HepG2 (cell line): Measurements from ENCODE around the gene GDE1. TPM values are rescaled to one million over a fixed set of nuclear protein-coding genes. Genes with fewer than 3 reads are reported as not detected.

Experiments used
- AHDC1 ChIP-seq: sonication (generic); formaldehyde crosslinking; IDR thresholded peaks from 2 replicates; pipeline ENCODE4 v1.5.1; 2020; ENCODE audit warnings: mild to moderate bottlenecking, missing genetic modification reagents, borderline replicate concordance
- ELF3 ChIP-seq: IDR thresholded peaks from 2 replicates; pipeline ENCODE4 v1.6.1; 2016; ENCODE audit warnings: missing genetic modification reagents, missing compliant biosample characterization
- FOXA3 ChIP-seq: IDR thresholded peaks from 2 replicates; pipeline ENCODE4 v1.6.1; 2016; ENCODE audit warnings: missing genetic modification reagents, missing compliant biosample characterization
- KIAA2018 ChIP-seq: sonication (generic); formaldehyde crosslinking; IDR thresholded peaks from 2 replicates; pipeline ENCODE4 v1.5.0; 2020; ENCODE audit warnings: mild to moderate bottlenecking, missing genetic modification reagents, borderline replicate concordance
- MAF1 ChIP-seq: sonication (generic); formaldehyde crosslinking; IDR thresholded peaks from 2 replicates; pipeline ENCODE4 v1.5.0; 2020; ENCODE audit warnings: missing genetic modification reagents, borderline replicate concordance
- RAD21 ChIP-seq: fragments of 450-650 bp; formaldehyde crosslinking; IDR thresholded peaks from 2 replicates; pipeline ENCODE4 v1.5.0; 2020; ENCODE audit warnings: mild to moderate bottlenecking
- RARA ChIP-seq: IDR thresholded peaks from 2 replicates; pipeline ENCODE4 v1.6.1; 2016; ENCODE audit warnings: missing genetic modification reagents, missing compliant biosample characterization
- SYNCRIP ChIP-seq: fragments of 200-400 bp; formaldehyde crosslinking; IDR thresholded peaks from 2 replicates; pipeline ENCODE4 v1.6.1; 2018; ENCODE audit warnings: mild to moderate bottlenecking, low read depth, low read length; ENCODE audit not compliant: insufficient read depth
- TERF1 ChIP-seq: sonication (generic); formaldehyde crosslinking; IDR thresholded peaks from 2 replicates; pipeline ENCODE4 v1.8.0; 2022; ENCODE audit warnings: mild to moderate bottlenecking, missing genetic modification reagents, moderate library complexity
- U2AF1 ChIP-seq: fragments of 200-400 bp; formaldehyde crosslinking; optimal IDR thresholded peaks from 2 replicates; pipeline ENCODE3; 2017; ENCODE audit warnings: mild to moderate bottlenecking, low read depth, low read length
- ZNF326 ChIP-seq: sonication (generic); formaldehyde crosslinking; IDR thresholded peaks from 2 replicates; pipeline ENCODE4 v1.4.0; 2020; ENCODE audit warnings: missing genetic modification reagents, borderline replicate concordance
- ZNF597 ChIP-seq: sonication (generic); formaldehyde crosslinking; IDR thresholded peaks from 2 replicates; pipeline ENCODE4 v1.5.0; 2020; ENCODE audit warnings: missing genetic modification reagents
- polyA plus RNA-seq, 8 experiments: library from polyadenylated mRNA; depleted of rRNA in 3 of 8; stranded (reverse) in 7 of 8; unstranded in 1 of 8; fragments of >200 nt; fragmentation: Illumina TruSeq in 4 of 8; extraction: Trizol in 4 of 8; gene quantifications; 2 replicates each; pipeline versions ENCODE4 v1.2.1 to v1.2.3, GENCODE V29; 2011 to 2016; ENCODE audit warnings: low read depth in 4 of 8, missing spikeins in 1 of 8, mixed read lengths in 1 of 8; ENCODE audit not compliant: insufficient read depth in 1 of 8
- total RNA-seq, 5 experiments: library from RNA; depleted of rRNA; stranded (reverse); fragments of >200 nt; fragmentation: Illumina TruSeq; extraction: Trizol; gene quantifications; 2 replicates each; pipeline ENCODE4 v1.2.3, GENCODE V29; 2016; ENCODE audit warnings: low read depth in 1 of 5

Gene GDE1
- total and polyA plus RNA-seq, 2 of the 13 experiments (the other 11 are each of a cell fraction or from before 2014, with no cell fraction given), result 35.9 to 59.0 TPM

GRCh38 chr16:19555186-19555937 is 33.5 kb upstream of the GDE1 start, which contains the start of gene VPS35L (continued):
- no peak for TF ChIP-seq SYNCRIP
- TF ChIP-seq U2AF1, result peak; percentile 97
- peak; percentile 61; the same call in 1 of the 2 replicates for TF ChIP-seq FOXA3 (CRISPR knock-in tag)
- TF ChIP-seq RAD21, result peak; percentile 48; the same call in 1 of the 2 replicates
- no peak for TF ChIP-seq ZNF326 (CRISPR knock-in tag)
- no peak for TF ChIP-seq ZNF597 (CRISPR knock-in tag)
- TF ChIP-seq AHDC1 (CRISPR knock-in tag), result 0 out of 2 replicates have a peak, but pooled peaks have one; percentile 31
- TF ChIP-seq ELF3, result 0 out of 2 replicates have a peak, but pooled peaks have one; percentile 40
- no peak for TF ChIP-seq RARA
- TF ChIP-seq MAF1 (CRISPR knock-in tag), result peak; percentile 75; the same call in 1 of the 2 replicates
- TF ChIP-seq KIAA2018 (CRISPR knock-in tag), result no peak
- TF ChIP-seq TERF1 (CRISPR knock-in tag), result no peak
